ENCODE measurements around the gene MOB2. TPM values are rescaled to one million over a fixed set of nuclear protein-coding genes. Genes with fewer than 3 reads are reported as not detected.
"Not testable (repeated sequence)": the region's sequence is repeated elsewhere in the genome, so short reads cannot be mapped to it uniquely, and the experiment has no call there.

The MOB2 gene
- total RNA-seq, 2 donors from 2014 or later, result 39.3 to 46.5 TPM

DNA sequence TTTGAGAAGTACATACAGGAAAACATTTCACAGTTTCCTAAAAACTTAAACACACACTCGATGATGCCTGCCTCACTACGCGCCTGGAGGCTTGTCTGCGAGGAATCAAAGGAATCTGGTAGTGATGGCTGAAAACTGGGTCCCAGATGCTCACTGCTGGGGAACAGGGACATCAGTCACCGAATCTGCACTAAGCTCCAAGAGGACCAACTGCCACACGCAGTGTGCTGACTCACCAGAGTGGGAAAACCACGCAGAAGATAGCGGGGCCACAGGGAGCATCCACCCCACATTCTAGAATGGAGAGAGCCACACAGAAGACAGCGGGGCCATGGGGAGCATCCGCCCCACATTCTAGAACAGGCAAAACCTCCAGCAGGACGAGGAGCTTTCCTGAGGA, 24.3 kb upstream of the MOB2 start:
- intact Hi-C loops (cut with DNase I), result no loop called here
- no peaks in the 10 kb centered on the region for H3K36me3 ChIP-seq
- no peak for TF ChIP-seq POLR2AphosphoS5 (IDR thresholded peaks at IDR 0.05)
- no peak for TF ChIP-seq POLR2A (IDR thresholded peaks at IDR 0.05)
- TF ChIP-seq CTCF (IDR thresholded peaks at IDR 0.05), result no peak
- H3K4me1 ChIP-seq (replicated peaks), result peaks cover 23% of the 10 kb centered on the region
- no peaks in the 10 kb centered on the region for H3K9me3 ChIP-seq
- no peak for DNase-seq (ENCODE audit: low spot score)
- no peak overlapping the region for H3K4me3 ChIP-seq
- WGBS, result 88% methylated on average over 11 of the region's 11 CpGs
- H3K27me3 ChIP-seq (replicated peaks; ENCODE audit: insufficient read depth), result no peaks in the 10 kb centered on the region
- no peak overlapping the region for H3K27ac ChIP-seq

DNA sequence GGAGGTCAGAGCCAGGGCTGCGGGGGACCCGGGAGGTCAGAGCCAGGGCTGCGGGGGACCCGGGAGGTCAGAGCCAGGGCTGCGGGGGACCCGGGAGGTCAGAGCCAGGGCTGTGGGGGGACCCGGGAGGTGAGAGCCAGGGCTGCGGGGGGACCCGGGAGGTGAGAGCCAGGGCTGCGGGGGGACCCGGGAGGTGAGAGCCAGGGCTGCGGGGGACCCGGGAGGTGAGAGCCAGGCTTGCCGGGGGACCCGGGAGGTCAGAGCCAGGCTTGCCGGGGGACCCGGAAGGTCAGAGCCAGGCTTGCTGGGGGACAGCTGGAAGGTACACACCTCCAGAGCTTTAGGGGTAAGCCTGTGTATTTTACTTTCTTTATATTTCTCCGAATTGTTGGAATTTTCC, 23.8 kb upstream of the MOB2 start:
- 80% methylated on average over 4 of the region's 18 CpGs for WGBS
- peaks cover 22% of the 10 kb centered on the region for H3K4me1 ChIP-seq (replicated peaks)
- H3K4me3 ChIP-seq; H3K27ac ChIP-seq; H3K36me3 ChIP-seq; H3K27me3 ChIP-seq (replicated peaks; ENCODE audit: insufficient read depth); intact Hi-C loops (cut with DNase I); H3K9me3 ChIP-seq; DNase-seq (ENCODE audit: low spot score): not testable (repeated sequence)

- no peaks in the 10 kb centered on the region for H3K36me3 ChIP-seq
- no peaks in the 10 kb centered on the region for H3K27me3 ChIP-seq (replicated peaks; ENCODE audit: insufficient read depth)
- WGBS, result 77% methylated on average over 14 of the region's 20 CpGs
- peak overlapping the region in 1 of 2 donors; percentile 11 for H3K27ac ChIP-seq
- no peak for TF ChIP-seq POLR2AphosphoS5 (IDR thresholded peaks at IDR 0.05)
- TF ChIP-seq CTCF (IDR thresholded peaks at IDR 0.05), result no peak
- TF ChIP-seq POLR2A (IDR thresholded peaks at IDR 0.05), result no peak
- intact Hi-C loops (cut with DNase I), result no loop called here
- no peaks in the 10 kb centered on the region for H3K9me3 ChIP-seq
- H3K4me1 ChIP-seq (replicated peaks), result peaks cover 16% of the 10 kb centered on the region
- no peak overlapping the region for H3K4me3 ChIP-seq
- DNase-seq (ENCODE audit: low spot score), result no peak
Measured at GRCh38 chr11:1509626-1510255, 23.2 kb upstream of the MOB2 start.

- intact Hi-C loops (cut with DNase I), result no loop called here
- H3K27ac ChIP-seq, result peak overlapping the region in 1 of 2 donors; percentile 11
Measured at GRCh38 chr11:1508986-1509385, 22.4 kb upstream of the MOB2 start.

DNA sequence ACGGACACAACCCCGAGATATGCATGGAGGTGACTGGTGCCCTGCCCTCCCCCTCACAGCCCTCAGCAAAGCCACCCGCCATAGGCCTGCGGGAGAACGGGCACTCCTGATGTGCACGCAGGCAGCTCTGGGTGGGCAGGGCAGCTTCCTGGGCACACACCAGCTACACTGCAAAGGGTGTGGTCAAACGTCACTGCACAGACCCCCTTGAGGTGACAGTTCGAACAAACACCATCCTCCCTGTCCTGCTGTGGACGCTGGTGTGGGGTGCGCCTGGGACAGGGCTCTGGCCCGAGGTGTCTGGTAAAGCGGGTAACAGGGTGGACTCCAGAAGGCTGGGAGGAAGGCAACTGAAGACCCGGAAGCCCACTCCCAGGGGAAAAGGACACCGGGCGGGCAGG, 21.9 kb upstream of the MOB2 start:
- intact Hi-C loops (cut with DNase I), result no loop called here
- TF ChIP-seq POLR2A (IDR thresholded peaks at IDR 0.05) (no peak), POLR2AphosphoS5 (IDR thresholded peaks at IDR 0.05) (no peak), CTCF (IDR thresholded peaks at IDR 0.05) (no peak)
- H3K4me1 ChIP-seq (replicated peaks), result peaks cover 18% of the 10 kb centered on the region
- no peak overlapping the region for H3K4me3 ChIP-seq
- H3K27ac ChIP-seq, result no peak overlapping the region
- no peak for DNase-seq (ENCODE audit: low spot score)
- no peaks in the 10 kb centered on the region for H3K27me3 ChIP-seq (replicated peaks; ENCODE audit: insufficient read depth)
- WGBS, result 83% methylated on average over 14 of the region's 15 CpGs
- no peaks in the 10 kb centered on the region for H3K36me3 ChIP-seq
- H3K9me3 ChIP-seq, result no peaks in the 10 kb centered on the region

More at GRCh38 chr11:1508986-1509385, 22.4 kb upstream of the MOB2 start:
- Histone ChIP-seq H3K4me3 (no peak overlapping the region), H3K27me3 (replicated peaks; ENCODE audit: insufficient read depth) (no peaks in the 10 kb centered on the region), H3K9me3 (no peaks in the 10 kb centered on the region), H3K4me1 (replicated peaks) (peaks cover 16% of the 10 kb centered on the region), H3K36me3 (no peaks in the 10 kb centered on the region)
- WGBS, result 84% methylated on average over 10 of the region's 10 CpGs
- TF ChIP-seq CTCF (IDR thresholded peaks at IDR 0.05), result no peak
- no peak for DNase-seq (ENCODE audit: low spot score)

Measured in prostate gland (tissue), 2 donors.